HFFc6 (cell line): Measurements from ENCODE around the gene DPP6. TPM values are rescaled to one million over a fixed set of nuclear protein-coding genes. Genes with fewer than 3 reads are reported as not detected.
"Not testable (repeated sequence)": the region's sequence is repeated elsewhere in the genome, so short reads cannot be mapped to it uniquely, and the experiment has no call there.

Experiments
- DNase-seq: peaks from one replicate; pipeline ENCODE4 v3.0.0-alpha.2; 2018
- H3K27ac Mint-ChIP-seq: 2 replicates; pipeline ENCODE4 v1.8.0; 2020; ENCODE audit warnings: mild to moderate bottlenecking, mixed read lengths
- H3K27me3 Mint-ChIP-seq: 2 replicates; pipeline ENCODE4 v1.8.0; 2021; ENCODE audit warnings: mild to moderate bottlenecking, moderate library complexity, mixed read lengths; ENCODE audit not compliant: insufficient read depth
- H3K36me3 Mint-ChIP-seq: 2 replicates; pipeline ENCODE4 v1.8.0; 2021; ENCODE audit warnings: low read depth, mixed read lengths
- H3K4me1 Mint-ChIP-seq: 2 replicates; pipeline ENCODE4 v1.8.0; 2020; ENCODE audit warnings: low read depth, mixed read lengths
- H3K4me3 Mint-ChIP-seq: 2 replicates; pipeline ENCODE4 v1.8.0; 2020; ENCODE audit warnings: mild to moderate bottlenecking, moderate library complexity, mixed read lengths
- H3K9me3 Mint-ChIP-seq: 2 replicates; pipeline ENCODE4 v1.8.0; 2020; ENCODE audit warnings: mild to moderate bottlenecking, mixed read lengths
- total RNA-seq, 6 experiments: library from RNA; stranded (reverse); fragmentation: NEBNext Ultra II Directional; extraction: Animal tissue kit (Norgen Biotek cat#: 25700); gene quantifications; 2 replicates in 1 of 6; 3 replicates in 5 of 6; pipeline ENCODE4 v1.2.3, GENCODE V29; 2021
- TF ChIP-seq, protein P1 (sequence below): fragments of 200-600 bp; sonication (generic); IDR thresholded peaks from 2 replicates; pipeline ENCODE4 v1.5.0; 2021; ENCODE audit warnings: antibody characterized with exemption, mild to moderate bottlenecking

The DPP6 gene
- total RNA-seq, 6 experiments from 2014 or later, result not detected

DNA sequence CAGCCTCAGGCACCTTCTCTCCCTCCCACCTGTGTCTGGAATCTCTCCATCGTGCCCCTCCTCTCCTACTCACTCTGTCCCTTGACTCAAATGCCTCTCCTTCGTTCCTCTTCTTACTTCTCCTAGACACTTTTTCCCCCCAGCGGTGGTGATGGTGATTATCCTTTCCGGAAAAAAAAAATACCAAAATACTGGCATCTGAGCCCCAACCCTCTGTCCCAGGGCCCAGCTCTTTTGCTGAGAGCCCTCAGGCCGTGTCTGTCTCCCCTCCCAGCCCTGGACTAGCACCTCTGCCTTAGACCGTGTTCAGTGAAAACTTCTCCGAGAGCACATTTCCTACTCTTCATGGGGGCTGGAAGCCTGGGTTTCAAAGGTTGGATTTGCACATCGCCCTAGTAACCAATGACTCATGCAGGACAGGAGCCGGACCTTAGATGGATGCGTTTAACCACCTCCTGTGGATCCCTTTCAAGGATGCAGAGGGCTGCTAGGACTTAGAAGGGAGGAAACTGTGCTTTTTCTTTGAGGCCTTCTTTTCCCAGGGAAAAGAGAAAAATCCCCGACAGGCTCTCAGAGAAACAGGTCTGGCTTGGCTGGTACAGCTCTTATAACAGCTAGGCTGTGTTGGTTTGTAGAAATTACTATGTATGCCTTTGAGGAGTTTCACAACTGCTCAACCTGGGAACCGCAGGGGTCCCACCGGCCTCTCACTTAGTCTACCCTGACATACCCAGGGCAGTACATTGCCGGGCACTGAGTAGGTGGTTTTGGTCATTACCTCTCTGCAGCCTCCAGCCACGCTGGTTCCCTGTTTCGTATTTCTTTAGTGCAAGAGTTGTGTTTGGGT, 1.5 kb downstream of the DPP6 start:
- not testable (repeated sequence) for H3K27ac Mint-ChIP-seq, H3K27me3 Mint-ChIP-seq, H3K4me1 Mint-ChIP-seq, H3K9me3 Mint-ChIP-seq, DNase-seq, H3K36me3 Mint-ChIP-seq, H3K4me3 Mint-ChIP-seq

DNA sequence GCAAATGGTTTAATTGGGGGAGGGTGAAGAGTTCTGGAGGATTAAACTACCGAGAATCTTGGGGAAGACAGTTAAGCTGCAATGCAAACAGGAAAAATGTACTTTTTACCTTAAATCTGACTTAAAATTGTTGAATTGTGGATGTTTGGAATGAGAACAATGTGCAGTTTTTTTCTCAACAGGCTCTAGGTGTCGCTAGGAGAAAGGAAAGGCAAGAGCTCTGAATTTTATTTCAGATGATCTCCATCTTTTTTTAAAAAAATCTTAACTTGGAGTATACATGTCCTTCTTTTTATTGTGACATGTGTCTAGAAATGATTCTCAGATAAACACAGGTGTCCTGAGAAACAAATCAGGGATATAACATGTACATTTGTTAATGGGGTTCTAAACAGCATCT, 2.5 kb downstream of the DPP6 start:
- not testable (repeated sequence) for H3K27ac Mint-ChIP-seq, DNase-seq, H3K36me3 Mint-ChIP-seq, H3K27me3 Mint-ChIP-seq, H3K4me1 Mint-ChIP-seq, H3K4me3 Mint-ChIP-seq
- H3K9me3 Mint-ChIP-seq, result peaks cover 13% of the 10 kb centered on the region

DNA sequence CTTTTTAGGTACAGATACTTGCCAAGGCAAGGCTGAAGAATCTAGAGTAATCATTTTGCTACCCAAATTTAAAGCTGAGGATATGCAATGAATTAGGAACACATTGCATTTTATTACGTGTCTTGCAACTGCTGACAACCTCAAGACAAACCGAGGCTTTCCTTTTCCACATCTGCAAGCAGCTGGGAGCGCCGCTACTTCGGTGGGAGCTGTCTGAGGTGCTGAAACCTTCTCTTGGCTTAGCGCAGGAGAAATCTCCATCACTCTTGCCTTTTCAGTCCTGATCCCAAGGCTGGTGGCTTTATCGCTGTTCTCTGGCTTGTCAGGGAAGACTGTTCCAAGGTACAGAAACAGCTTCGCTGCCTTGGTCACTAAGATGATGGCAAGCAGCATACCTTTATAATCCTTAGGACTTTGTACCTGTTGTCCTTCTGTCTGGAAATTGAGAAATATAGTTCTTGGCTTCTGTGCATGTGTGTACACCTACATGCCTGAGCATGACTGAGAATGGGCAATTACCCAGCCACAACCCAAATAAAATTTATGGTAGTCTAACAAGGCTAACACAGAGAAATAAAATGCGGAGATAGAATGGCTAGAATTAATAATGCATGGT, 3.4 kb downstream of the DPP6 start:
- H3K36me3 Mint-ChIP-seq, H3K4me1 Mint-ChIP-seq, H3K27ac Mint-ChIP-seq, H3K27me3 Mint-ChIP-seq, DNase-seq, H3K4me3 Mint-ChIP-seq: not testable (repeated sequence)
- peaks cover 13% of the 10 kb centered on the region for H3K9me3 Mint-ChIP-seq

DNA sequence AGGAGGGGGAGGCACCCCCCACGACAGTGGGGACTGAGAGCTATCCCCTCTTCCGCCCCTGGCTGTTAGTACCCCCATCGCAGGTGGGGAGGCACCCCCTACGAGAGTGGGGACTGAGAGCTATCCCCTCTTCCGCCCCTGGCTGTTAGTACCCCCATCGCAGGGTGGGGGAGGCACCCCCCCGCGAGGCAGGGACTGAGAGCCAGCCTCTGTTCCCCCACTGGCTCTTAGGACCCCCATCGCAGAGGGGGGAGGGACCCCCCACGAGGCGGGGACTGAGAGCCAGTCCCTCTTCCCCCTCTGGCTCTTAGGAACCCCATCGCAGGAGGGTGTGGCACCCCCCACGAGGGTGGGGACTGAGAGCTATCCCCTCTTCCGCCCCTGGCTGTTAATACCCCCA, 6.6 kb downstream of the DPP6 start:
- H3K4me1 Mint-ChIP-seq, H3K27ac Mint-ChIP-seq, DNase-seq, H3K4me3 Mint-ChIP-seq, H3K36me3 Mint-ChIP-seq, H3K27me3 Mint-ChIP-seq: not testable (repeated sequence)
- peaks cover 12% of the 10 kb centered on the region for H3K9me3 Mint-ChIP-seq

DNA sequence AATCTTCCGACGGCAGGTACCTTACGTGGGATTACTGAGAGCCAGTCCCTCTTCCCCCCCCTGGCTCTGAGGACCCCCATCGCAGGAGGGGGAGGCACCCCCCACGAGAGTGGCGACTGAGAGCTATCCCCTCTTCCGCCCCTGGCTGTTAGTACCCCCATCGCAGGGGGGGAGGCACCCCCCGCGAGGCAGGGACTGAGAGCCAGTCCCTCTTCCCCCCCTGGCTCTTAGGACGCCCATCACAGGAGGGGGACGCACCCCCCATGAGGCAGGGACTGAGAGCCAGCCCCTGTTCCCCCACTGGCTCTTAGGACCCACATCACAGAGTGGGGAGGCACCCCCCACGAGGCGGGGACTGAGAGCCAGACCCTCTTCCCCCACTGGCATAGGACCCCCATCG, 8.4 kb downstream of the DPP6 start:
- not testable (repeated sequence) for H3K4me3 Mint-ChIP-seq, H3K36me3 Mint-ChIP-seq, H3K4me1 Mint-ChIP-seq

DNA sequence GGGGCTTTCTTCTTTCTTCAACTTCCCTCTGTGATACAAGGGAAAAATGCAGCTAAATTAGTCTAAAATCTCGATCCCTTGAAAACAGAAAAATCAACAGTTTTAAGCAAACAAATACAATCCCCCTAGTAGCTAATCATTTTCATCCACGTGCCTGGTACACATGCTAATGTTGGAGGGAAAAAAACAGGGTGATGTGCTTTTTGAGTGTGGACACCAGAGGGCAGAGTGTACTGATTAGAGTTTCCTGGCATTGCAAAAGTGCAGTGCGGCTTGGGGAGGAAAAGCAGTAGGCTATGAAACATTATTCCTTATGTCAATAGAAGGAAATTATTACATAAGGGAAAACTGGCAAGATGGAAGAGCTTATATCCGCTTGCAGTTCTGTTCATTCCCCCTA, 19.6 kb downstream of the DPP6 start:
- H3K27ac Mint-ChIP-seq, result not testable (repeated sequence)
- peak; percentile 12 for DNase-seq

More for the DNA sequence above, 8.4 kb downstream of the DPP6 start:
- not testable (repeated sequence) for H3K27ac Mint-ChIP-seq, H3K27me3 Mint-ChIP-seq, DNase-seq
- H3K9me3 Mint-ChIP-seq, result peaks cover 18% of the 10 kb centered on the region

DNA sequence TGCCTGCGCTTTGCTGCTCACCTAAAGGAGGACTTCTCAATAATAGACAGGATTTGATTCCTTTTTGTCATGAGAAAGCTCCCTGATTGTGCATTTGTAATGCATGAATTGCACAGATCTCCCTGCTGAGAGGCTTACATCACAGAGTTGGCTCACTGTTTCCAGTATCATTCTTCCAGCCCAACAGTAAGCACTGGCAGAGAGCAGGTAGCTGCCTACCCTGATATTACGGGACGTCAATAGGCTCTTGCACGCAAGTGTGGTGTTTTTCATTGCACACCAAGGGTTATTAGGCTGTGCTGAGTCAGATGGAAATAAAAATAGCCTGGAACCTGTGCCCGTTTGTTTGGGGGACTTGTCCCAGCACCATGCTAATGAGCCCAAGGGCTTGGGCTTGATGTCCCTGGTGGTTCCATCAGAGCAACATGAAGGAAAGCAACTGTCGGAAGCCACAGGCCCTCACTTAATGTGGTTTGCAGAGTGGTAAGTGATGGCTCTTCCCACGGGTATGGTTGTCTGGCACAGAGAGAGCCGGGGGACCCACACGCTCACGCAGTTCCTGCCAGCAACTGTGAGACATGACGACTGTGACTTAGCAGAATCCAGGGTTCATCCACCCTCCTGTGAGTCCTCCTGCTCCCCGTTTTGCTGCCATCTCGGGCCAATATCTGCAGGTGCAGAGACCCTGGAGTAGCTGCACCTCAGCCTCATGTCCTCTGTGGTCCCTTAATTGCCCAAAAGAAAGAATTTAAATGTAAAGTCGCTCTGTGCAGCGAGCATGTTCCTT, 20.4 kb downstream of the DPP6 start:
- not testable (repeated sequence) for DNase-seq, H3K36me3 Mint-ChIP-seq, H3K27me3 Mint-ChIP-seq, H3K4me3 Mint-ChIP-seq, H3K27ac Mint-ChIP-seq, H3K4me1 Mint-ChIP-seq, H3K9me3 Mint-ChIP-seq

More for the DNA sequence above, 19.6 kb downstream of the DPP6 start:
- not testable (repeated sequence) for H3K9me3 Mint-ChIP-seq, H3K36me3 Mint-ChIP-seq, H3K4me1 Mint-ChIP-seq, H3K4me3 Mint-ChIP-seq, H3K27me3 Mint-ChIP-seq
- TF ChIP-seq, protein P1, sequence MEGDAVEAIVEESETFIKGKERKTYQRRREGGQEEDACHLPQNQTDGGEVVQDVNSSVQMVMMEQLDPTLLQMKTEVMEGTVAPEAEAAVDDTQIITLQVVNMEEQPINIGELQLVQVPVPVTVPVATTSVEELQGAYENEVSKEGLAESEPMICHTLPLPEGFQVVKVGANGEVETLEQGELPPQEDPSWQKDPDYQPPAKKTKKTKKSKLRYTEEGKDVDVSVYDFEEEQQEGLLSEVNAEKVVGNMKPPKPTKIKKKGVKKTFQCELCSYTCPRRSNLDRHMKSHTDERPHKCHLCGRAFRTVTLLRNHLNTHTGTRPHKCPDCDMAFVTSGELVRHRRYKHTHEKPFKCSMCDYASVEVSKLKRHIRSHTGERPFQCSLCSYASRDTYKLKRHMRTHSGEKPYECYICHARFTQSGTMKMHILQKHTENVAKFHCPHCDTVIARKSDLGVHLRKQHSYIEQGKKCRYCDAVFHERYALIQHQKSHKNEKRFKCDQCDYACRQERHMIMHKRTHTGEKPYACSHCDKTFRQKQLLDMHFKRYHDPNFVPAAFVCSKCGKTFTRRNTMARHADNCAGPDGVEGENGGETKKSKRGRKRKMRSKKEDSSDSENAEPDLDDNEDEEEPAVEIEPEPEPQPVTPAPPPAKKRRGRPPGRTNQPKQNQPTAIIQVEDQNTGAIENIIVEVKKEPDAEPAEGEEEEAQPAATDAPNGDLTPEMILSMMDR, result peak; percentile 60; the same call in 1 of the 2 replicates

DNA sequence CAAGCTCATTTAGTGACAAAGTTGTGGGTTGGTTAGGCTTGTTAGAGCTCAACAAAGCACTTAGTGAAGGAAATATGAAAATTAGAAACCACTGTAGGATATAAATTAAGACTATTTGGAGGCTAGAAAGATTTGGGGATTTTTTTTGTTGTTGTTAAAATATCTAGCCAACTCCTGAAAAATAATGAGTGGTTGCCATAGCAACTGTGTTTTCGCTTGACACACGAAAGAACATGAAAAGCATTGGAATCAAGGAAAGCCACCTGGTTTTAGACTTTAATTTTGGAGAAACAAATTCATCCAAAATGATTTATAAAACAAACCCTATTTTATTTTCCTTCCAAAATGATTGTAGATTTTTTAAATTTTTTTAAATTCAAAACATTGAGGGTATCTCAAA, 26.3 kb downstream of the DPP6 start:
- H3K4me1 Mint-ChIP-seq, H3K27me3 Mint-ChIP-seq, H3K36me3 Mint-ChIP-seq, H3K27ac Mint-ChIP-seq, H3K4me3 Mint-ChIP-seq, DNase-seq: not testable (repeated sequence)
- peaks cover 14% of the 10 kb centered on the region for H3K9me3 Mint-ChIP-seq

DNA sequence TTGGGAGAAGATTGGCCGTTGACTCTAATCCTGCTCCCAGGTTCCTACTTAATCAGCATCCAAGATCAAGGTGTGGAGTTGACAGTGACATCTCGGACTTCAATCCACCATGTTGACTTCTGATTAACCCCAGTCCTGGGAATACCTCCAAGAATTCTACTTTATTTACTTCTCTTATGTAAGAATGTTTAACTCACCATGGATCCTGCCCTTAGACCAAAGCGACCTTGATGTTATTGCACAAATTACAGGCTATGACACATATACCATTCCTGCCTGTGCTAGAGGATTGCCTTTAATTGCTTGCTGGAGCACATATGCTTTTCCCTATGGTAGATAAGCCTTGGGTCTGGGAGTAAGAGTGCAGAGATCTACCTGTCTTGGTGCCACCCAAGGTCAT, 28.1 kb downstream of the DPP6 start:
- DNase-seq, H3K4me3 Mint-ChIP-seq, H3K27ac Mint-ChIP-seq, H3K4me1 Mint-ChIP-seq, H3K27me3 Mint-ChIP-seq, H3K36me3 Mint-ChIP-seq: not testable (repeated sequence)
- peaks cover 14% of the 10 kb centered on the region for H3K9me3 Mint-ChIP-seq

DNA sequence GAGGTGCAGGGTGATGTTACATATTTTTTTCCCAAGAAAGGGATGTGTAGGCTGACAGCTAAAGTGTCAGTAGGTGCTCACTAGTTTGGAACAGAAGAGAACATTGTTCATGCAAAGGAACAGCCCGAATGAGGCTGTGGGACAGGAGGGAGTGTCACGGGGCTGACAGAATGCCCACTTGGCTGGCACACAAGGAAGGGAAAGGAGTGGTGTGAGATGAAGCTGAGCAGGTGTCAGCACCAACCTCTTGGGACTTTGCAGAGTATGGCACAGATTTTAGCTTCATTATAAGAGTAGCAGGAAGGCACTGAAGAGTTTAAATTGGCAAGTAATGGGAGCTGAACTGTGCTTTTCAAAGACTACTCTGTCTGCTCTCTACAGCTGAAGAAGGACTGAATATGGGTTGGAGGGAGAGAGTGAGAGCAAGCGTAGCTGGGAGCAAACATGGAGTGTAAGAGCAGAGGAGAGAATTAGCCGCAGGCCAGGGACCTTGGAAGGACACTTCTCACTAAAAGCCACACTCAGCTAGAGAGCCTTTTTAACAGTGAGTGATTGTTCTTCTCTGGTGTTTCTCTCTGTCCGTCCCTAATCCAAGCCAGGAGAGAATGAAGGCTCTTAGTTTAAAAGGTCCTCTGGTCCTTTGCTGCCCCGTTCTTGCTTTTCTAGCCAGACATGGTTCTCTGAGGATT, 35.0 kb downstream of the DPP6 start:
- H3K27me3 Mint-ChIP-seq, DNase-seq, H3K4me3 Mint-ChIP-seq, H3K4me1 Mint-ChIP-seq, H3K27ac Mint-ChIP-seq, H3K36me3 Mint-ChIP-seq, H3K9me3 Mint-ChIP-seq: not testable (repeated sequence)

DNA sequence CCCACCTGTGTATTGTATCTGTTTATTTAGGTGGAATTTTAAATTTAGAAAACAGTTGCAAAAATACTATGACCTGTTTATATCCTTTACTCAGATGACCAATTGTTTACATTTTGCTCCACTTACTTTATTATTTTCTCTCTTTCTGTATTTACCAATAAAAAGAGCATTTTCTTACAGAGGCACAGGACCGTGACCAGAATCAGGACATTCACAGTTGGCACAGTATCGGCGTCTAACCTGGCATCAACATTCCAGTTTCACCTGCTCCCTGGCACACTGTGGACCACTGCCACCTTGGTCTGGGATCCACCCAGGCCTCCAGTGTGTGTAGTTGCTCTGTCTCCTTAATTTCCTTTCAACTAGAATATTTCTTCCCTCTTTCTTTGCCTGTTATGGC, 39.9 kb downstream of the DPP6 start:
- not testable (repeated sequence) for H3K27ac Mint-ChIP-seq, H3K4me1 Mint-ChIP-seq, H3K36me3 Mint-ChIP-seq, DNase-seq, H3K4me3 Mint-ChIP-seq, H3K9me3 Mint-ChIP-seq, H3K27me3 Mint-ChIP-seq

DNA sequence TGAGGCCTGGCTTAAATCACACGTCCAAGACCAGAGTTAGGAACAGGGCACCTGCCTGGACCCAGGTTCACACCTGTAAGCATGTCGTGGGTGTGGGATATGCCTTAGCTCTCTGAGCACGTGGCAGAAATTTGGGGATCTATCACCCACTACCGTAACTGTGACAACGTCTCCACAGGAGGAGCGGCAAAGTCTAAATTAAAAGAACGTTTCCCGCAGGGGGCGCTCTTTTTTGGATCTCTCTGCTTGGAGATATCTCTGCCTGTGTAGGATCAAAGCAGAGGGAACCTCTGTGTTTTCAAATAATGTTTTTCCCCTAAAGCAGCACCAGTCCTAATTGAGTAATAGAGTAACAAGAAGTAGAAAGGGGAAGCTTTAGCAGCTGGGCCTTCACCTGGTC, 43.0 kb downstream of the DPP6 start:
- H3K27me3 Mint-ChIP-seq, H3K27ac Mint-ChIP-seq, H3K36me3 Mint-ChIP-seq, H3K4me1 Mint-ChIP-seq, H3K9me3 Mint-ChIP-seq, H3K4me3 Mint-ChIP-seq, DNase-seq: not testable (repeated sequence)
